IMR-90 (cell line): ENCODE measurements around the gene HUNK. TPM values are rescaled to one million over a fixed set of nuclear protein-coding genes. Genes with fewer than 3 reads are reported as not detected.

Source experiments
- ATAC-seq: fragments of 200-7000 bp; cut with Tn5 transposase; 2 replicates; pipeline ENCODE4 v1.9.1; 2020; ENCODE audit warnings: low read depth, mild to moderate bottlenecking, moderate library complexity
- BruUV-seq: library from RNA; stranded (reverse); fragments of 400-500 nt; replicated peaks from 2 replicates; lab custom pipeline; 2021; lab: Mats Ljungman, UMichigan
- CTCF ChIA-PET: fragments of 300-600 bp; formaldehyde crosslinking; extraction: SDS; loops from one replicate; lab custom pipeline; 2021; ENCODE audit warnings: antibody characterized with exemption; lab: Yijun Ruan, JAX
- POLR2A ChIA-PET: fragments of 300-600 bp; sonication (Branson Sonifier 250); formaldehyde crosslinking; loops from one replicate; lab custom pipeline; 2022; ENCODE audit warnings: antibody characterized with exemption; ENCODE audit not compliant: unreplicated experiment; lab: Charles Lee
- DNase-seq: peaks from one replicate; pipeline ENCODE4 v3.0.0; 2013
- H2AFZ ChIP-seq: replicated peaks from 2 replicates; pipeline ENCODE3; 2013; ENCODE audit warnings: low read length, mild to moderate bottlenecking; ENCODE audit not compliant: poor library complexity
- H2AK5ac ChIP-seq: 2 replicates; pipeline ENCODE4 v1.6.1; 2013; ENCODE audit warnings: low read depth, low read length, inconsistent platforms
- H2AK9ac ChIP-seq: replicated peaks from 2 replicates; pipeline ENCODE3; 2013; ENCODE audit warnings: mild to moderate bottlenecking, low read depth, low read length, moderate library complexity; ENCODE audit not compliant: poor library complexity
- H2BK120ac ChIP-seq: 2 replicates; pipeline ENCODE4 v1.6.1; 2013; ENCODE audit warnings: low read depth, low read length, inconsistent platforms
- H2BK15ac ChIP-seq: 3 replicates; pipeline ENCODE4 v1.6.1; 2013; ENCODE audit warnings: low read depth, low read length, inconsistent platforms
- H2BK20ac ChIP-seq: 2 replicates; pipeline ENCODE4 v1.6.1; 2013; ENCODE audit warnings: low read depth, mild to moderate bottlenecking, inconsistent platforms, low read length, moderate library complexity
- H2BK5ac ChIP-seq: 2 replicates; pipeline ENCODE4 v1.6.1; 2013; ENCODE audit warnings: mild to moderate bottlenecking, low read depth, low read length, inconsistent platforms; ENCODE audit not compliant: poor library complexity, severe bottlenecking
- H3K14ac ChIP-seq: replicated peaks from 2 replicates; pipeline ENCODE4 v1.6.1; 2013; ENCODE audit warnings: low read depth, low read length, inconsistent platforms
- H3K18ac ChIP-seq: 2 replicates; pipeline ENCODE4 v1.6.1; 2013; ENCODE audit warnings: low read depth, low read length, control low read depth
- H3K23ac ChIP-seq: 2 replicates; pipeline ENCODE4 v1.6.1; 2013; ENCODE audit warnings: low read depth, low read length, inconsistent platforms
- H3K27ac ChIP-seq: 2 replicates; pipeline ENCODE4 v1.5.1; 2013; ENCODE audit warnings: mild to moderate bottlenecking, control low read depth, low read length; ENCODE audit not compliant: insufficient read depth
- H3K27me3 ChIP-seq: 2 replicates; pipeline ENCODE4 v1.6.1; 2013; ENCODE audit warnings: low read length; ENCODE audit not compliant: control insufficient read depth, insufficient read depth
- H3K36me3 ChIP-seq: 2 replicates; pipeline ENCODE4 v1.6.1; 2013; ENCODE audit warnings: low read length, mixed read lengths; ENCODE audit not compliant: control insufficient read depth, insufficient read depth
- H3K4ac ChIP-seq: 2 replicates; pipeline ENCODE4 v1.6.1; 2013; ENCODE audit warnings: low read depth, low read length, inconsistent platforms
- H3K4me1 ChIP-seq: 2 replicates; pipeline ENCODE4 v1.6.1; 2013; ENCODE audit warnings: low read length, mixed read lengths; ENCODE audit not compliant: control insufficient read depth, insufficient read depth
- H3K4me2 ChIP-seq: 2 replicates; pipeline ENCODE4 v1.6.1; 2013; ENCODE audit warnings: low read depth, mild to moderate bottlenecking, control low read depth, low read length, moderate library complexity
- H3K4me3 ChIP-seq: 2 replicates; pipeline ENCODE4 v1.5.1; 2013; ENCODE audit warnings: low read depth, mild to moderate bottlenecking, control low read depth, low read length, moderate library complexity; ENCODE audit not compliant: insufficient read depth
- H3K56ac ChIP-seq: 2 replicates; pipeline ENCODE4 v1.6.1; 2013; ENCODE audit warnings: low read length, inconsistent platforms; ENCODE audit not compliant: insufficient read depth; ENCODE audit errors: extremely low read depth
- H3K79me1 ChIP-seq, 2 experiments: 2 replicates each; pipeline ENCODE4 v1.6.1; 2013; ENCODE audit warnings: low read length in 2 of 2, inconsistent platforms in 1 of 2, low read depth in 1 of 2
- H3K9ac ChIP-seq: 2 replicates; pipeline ENCODE4 v1.6.1; 2013; ENCODE audit warnings: low read depth, low read length, control low read depth
- H3K9me1 ChIP-seq: 2 replicates; pipeline ENCODE4 v1.6.1; 2013; ENCODE audit warnings: low read length, inconsistent platforms; ENCODE audit not compliant: insufficient read depth
- H3K9me3 ChIP-seq: 2 replicates; pipeline ENCODE4 v1.6.1; 2013; ENCODE audit warnings: low read length; ENCODE audit not compliant: control insufficient read depth, insufficient read depth
- H4K20me1 ChIP-seq: 2 replicates; pipeline ENCODE4 v1.6.1; 2013; ENCODE audit warnings: low read length, inconsistent platforms; ENCODE audit not compliant: insufficient read depth
- H4K5ac ChIP-seq: 2 replicates; pipeline ENCODE4 v1.6.1; 2013; ENCODE audit warnings: mild to moderate bottlenecking, low read depth, low read length, control low read depth
- H4K8ac ChIP-seq, 2 experiments: 2 replicates each; pipeline ENCODE4 v1.6.1; 2013; ENCODE audit warnings: low read depth in 2 of 2, low read length in 2 of 2, control low read depth in 1 of 2, inconsistent platforms in 1 of 2
- H4K91ac ChIP-seq: 2 replicates; pipeline ENCODE4 v1.6.1; 2013; ENCODE audit warnings: low read depth, low read length, inconsistent platforms; ENCODE audit not compliant: insufficient read depth
- CEBPB ChIP-seq: IDR thresholded peaks from 2 replicates; pipeline ENCODE4 v1.6.1; 2012; ENCODE audit warnings: low read depth, low read length, improper control_type of control experiment
- MXI1 ChIP-seq: IDR thresholded peaks from 2 replicates; pipeline ENCODE4 v1.6.1; 2012; ENCODE audit warnings: low read depth, mild to moderate bottlenecking, low read length, moderate library complexity, borderline replicate concordance
- NFE2L2 ChIP-seq: fragments of 150-350 bp; IDR thresholded peaks from 2 replicates; pipeline ENCODE4 v1.6.1; 2016; ENCODE audit warnings: low read depth, mild to moderate bottlenecking, low read length
- POLR2A ChIP-seq: IDR thresholded peaks from 2 replicates; pipeline ENCODE4 v1.6.1; 2012; ENCODE audit warnings: mild to moderate bottlenecking, low read depth, low read length
- RCOR1 ChIP-seq: IDR thresholded peaks from 2 replicates; pipeline ENCODE4 v1.6.1; 2012; ENCODE audit warnings: mild to moderate bottlenecking, low read length, improper control_type of control experiment; ENCODE audit not compliant: insufficient replicate concordance
- RFX5 ChIP-seq: IDR thresholded peaks from 2 replicates; pipeline ENCODE4 v1.8.0; 2012; ENCODE audit warnings: low read depth, mild to moderate bottlenecking, low read length, moderate library complexity
- WGBS, 2 experiments: methylation state at CpG; one replicate each; pipeline versions ENCODE4 v1.1.5 to v1.1.7; 2013; ENCODE audit warnings: missing lambda C conversion rate in 2 of 2; ENCODE audit not compliant: insufficient read length in 1 of 2; ENCODE audit errors: extremely low coverage in 2 of 2; 5-methylcytosine and 5-hydroxymethylcytosine counted together
- dilution Hi-C: fragments of 300-500 bp; cut with HindIII; formaldehyde crosslinking; loops from one replicate; pipeline ENCODE4 v1.14.3; 2018; ENCODE audit warnings: low sequenced_read_pairs; ENCODE audit not compliant: unreplicated experiment
- in situ Hi-C: fragments of 300-500 bp; cut with MboI; formaldehyde crosslinking; loops from 3 replicates; pipeline ENCODE4 v1.14.3; 2019; ENCODE audit warnings: low sequenced_read_pairs, inconsistent platforms, mixed read lengths
- intact Hi-C: fragments of 100-400 bp; cut with micrococcal nuclease; formaldehyde crosslinking; loops from 2 replicates; pipeline ENCODE4 v1.10.0; 2022
- polyA plus RNA-seq, 3 experiments: library from polyadenylated mRNA; depleted of rRNA; stranded (reverse); fragments of >200 nt; gene quantifications; 2 replicates each; pipeline ENCODE4 v1.2.3, GENCODE V29; 2012; ENCODE audit warnings: low replicate concordance in 1 of 3
- total RNA-seq: library from RNA; depleted of rRNA; stranded (reverse); fragments of >200 nt; gene quantifications from 2 replicates; pipeline ENCODE4 v1.2.3, GENCODE V29; 2012
- TF ChIP-seq, protein P1 (sequence below): conservative IDR thresholded peaks from 2 replicates; pipeline ENCODE4 v1.5.1; 2012; ENCODE audit warnings: mild to moderate bottlenecking, low read depth, low read length, improper control_type of control experiment

Gene HUNK
- total and polyA plus RNA-seq, 2 of the 4 experiments (the other 2 are of a cell fraction): 1.0 to 2.0 TPM

DNA sequence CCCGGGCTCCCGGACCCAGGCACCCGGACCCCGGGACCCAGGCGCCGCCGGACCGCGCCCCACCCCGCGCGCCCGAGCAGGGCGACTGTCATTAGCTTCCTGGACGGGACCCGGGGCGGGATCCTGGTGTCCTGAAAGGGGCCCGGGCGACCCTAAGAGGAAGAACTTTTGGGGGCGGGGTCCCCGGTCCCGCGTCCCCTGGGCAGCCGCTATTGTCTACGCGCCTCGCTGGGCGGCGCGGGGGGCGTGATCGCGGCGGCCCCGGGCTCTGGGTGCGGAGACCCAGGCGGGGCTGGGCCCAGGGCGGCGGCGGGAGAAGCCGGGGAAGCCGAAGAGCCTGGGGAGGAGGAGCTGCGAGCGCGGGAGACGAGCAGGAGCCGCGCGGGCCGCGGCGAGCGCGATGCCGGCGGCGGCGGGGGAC is 465 bp downstream of the HUNK start:
- 0% methylated on average over 11 of the region's 58 CpGs; no CpG with 5 or more reads in 1 of the 2 experiments for WGBS, 2 experiments
- no peak overlapping the region for H3K14ac ChIP-seq
- H3K4me2 ChIP-seq: peak overlapping the region; percentile 32; the same call in 1 of the 2 replicates
- peaks cover 12% of the 10 kb centered on the region for H3K27me3 ChIP-seq
- no peak overlapping the region for H4K5ac ChIP-seq
- H2BK120ac ChIP-seq: no peak overlapping the region
- H4K20me1 ChIP-seq: 0 out of 2 replicates have a peak, but pooled peaks cover 4% of the 10 kb centered on the region
- CTCF ChIA-PET: interaction anchor here (0.6 to 1.9 kb wide), 5 partner anchors 67 to 389 kb away, joined by 3 to 6 read pairs (median 4); no protein-coding TSS in a partner anchor
- in situ Hi-C loops (no loop called here), intact Hi-C loops (no loop called here), dilution Hi-C loops (no loop called here)
- peak overlapping the region; percentile 20; the same call in 1 of the 2 replicates for H3K9ac ChIP-seq
- POLR2A ChIA-PET: no interaction called here
- H4K8ac ChIP-seq: no peak overlapping the region
- H3K36me3 ChIP-seq: no peaks in the 10 kb centered on the region
- no peak overlapping the region for H2AK5ac ChIP-seq
- H3K27ac ChIP-seq: peak overlapping the region; percentile 8; the same call in 1 of the 2 replicates
- H2AK9ac ChIP-seq: no peak overlapping the region
- H2BK20ac ChIP-seq: no peak overlapping the region
- H3K4ac ChIP-seq: no peak overlapping the region
- peaks cover 4% of the 10 kb centered on the region; the same call in 1 of the 2 replicates for H3K4me1 ChIP-seq
- H3K56ac ChIP-seq: no peak overlapping the region
- no peaks in the 10 kb centered on the region for H3K9me3 ChIP-seq
- ATAC-seq (peak; percentile 46), DNase-seq (no peak)
- H2BK5ac ChIP-seq: no peak overlapping the region
- H3K9me1 ChIP-seq: no peaks in the 10 kb centered on the region
- H3K4me3 ChIP-seq: peak overlapping the region; percentile 89
- peak overlapping the region; percentile 89 for H2AFZ ChIP-seq
- no peak overlapping the region for H3K23ac ChIP-seq
- no TSS peak for BruUV-seq
- no peak overlapping the region for H3K18ac ChIP-seq
- no peak overlapping the region for H4K91ac ChIP-seq
- no peak overlapping the region for H2BK15ac ChIP-seq
- H3K79me1 ChIP-seq: peaks cover 0 to 20% of the 10 kb centered on the region in 2 experiments; a peak in 2 of 4 replicates
- TF ChIP-seq, protein P1, sequence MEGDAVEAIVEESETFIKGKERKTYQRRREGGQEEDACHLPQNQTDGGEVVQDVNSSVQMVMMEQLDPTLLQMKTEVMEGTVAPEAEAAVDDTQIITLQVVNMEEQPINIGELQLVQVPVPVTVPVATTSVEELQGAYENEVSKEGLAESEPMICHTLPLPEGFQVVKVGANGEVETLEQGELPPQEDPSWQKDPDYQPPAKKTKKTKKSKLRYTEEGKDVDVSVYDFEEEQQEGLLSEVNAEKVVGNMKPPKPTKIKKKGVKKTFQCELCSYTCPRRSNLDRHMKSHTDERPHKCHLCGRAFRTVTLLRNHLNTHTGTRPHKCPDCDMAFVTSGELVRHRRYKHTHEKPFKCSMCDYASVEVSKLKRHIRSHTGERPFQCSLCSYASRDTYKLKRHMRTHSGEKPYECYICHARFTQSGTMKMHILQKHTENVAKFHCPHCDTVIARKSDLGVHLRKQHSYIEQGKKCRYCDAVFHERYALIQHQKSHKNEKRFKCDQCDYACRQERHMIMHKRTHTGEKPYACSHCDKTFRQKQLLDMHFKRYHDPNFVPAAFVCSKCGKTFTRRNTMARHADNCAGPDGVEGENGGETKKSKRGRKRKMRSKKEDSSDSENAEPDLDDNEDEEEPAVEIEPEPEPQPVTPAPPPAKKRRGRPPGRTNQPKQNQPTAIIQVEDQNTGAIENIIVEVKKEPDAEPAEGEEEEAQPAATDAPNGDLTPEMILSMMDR: no peak
- no peak for TF ChIP-seq RFX5
- TF ChIP-seq NFE2L2: no peak
- TF ChIP-seq RCOR1: no peak
- TF ChIP-seq CEBPB: no peak
- TF ChIP-seq MXI1: no peak
- no peak for TF ChIP-seq POLR2A
